DLD1 (cell line): ENCODE data around the gene C16orf74.

Experiments used
- in situ Hi-C: cut with HindIII; loops from 2 replicates; pipeline ENCODE4 v1.10.0; 2017; ENCODE audit warnings: low sequenced_read_pairs

The C16orf74 gene

GRCh38 chr16:85676466-85676865, 74.4 kb downstream of the C16orf74 start:
- in situ Hi-C loops: no loop called here

- in situ Hi-C loops: no loop called here
Measured at GRCh38 chr16:85675251-85675874, 75.5 kb downstream of the C16orf74 start.

- in situ Hi-C loops: no loop called here
Measured at GRCh38 chr16:85674828-85675227, 76.1 kb downstream of the C16orf74 start.

GRCh38 chr16:85674418-85674755, 76.5 kb downstream of the C16orf74 start:
- in situ Hi-C loops: no loop called here

- in situ Hi-C loops: no loop called here
Measured at GRCh38 chr16:85673529-85674417, 77.1 kb downstream of the C16orf74 start.

- in situ Hi-C loops: no loop called here
Measured at GRCh38 chr16:85670840-85671239, 80.1 kb downstream of the C16orf74 start.

- in situ Hi-C loops: no loop called here
Measured at GRCh38 chr16:85668676-85669424, 82.0 kb downstream of the C16orf74 start.

- in situ Hi-C loops: no loop called here
Measured at GRCh38 chr16:85667841-85668413, 83.0 kb downstream of the C16orf74 start.

GRCh38 chr16:85667261-85667660, 83.6 kb downstream of the C16orf74 start:
- in situ Hi-C loops: no loop called here

- in situ Hi-C loops: no loop called here
Measured at GRCh38 chr16:85665929-85666328, 85.0 kb downstream of the C16orf74 start.

GRCh38 chr16:85665373-85665740, 85.5 kb downstream of the C16orf74 start:
- in situ Hi-C loops: no loop called here

- in situ Hi-C loops: no loop called here
Measured at GRCh38 chr16:85664580-85665372, 86.1 kb downstream of the C16orf74 start.

GRCh38 chr16:85663891-85664321, 87.0 kb downstream of the C16orf74 start:
- in situ Hi-C loops: no loop called here

- in situ Hi-C loops: no loop called here
Measured at GRCh38 chr16:85662976-85663830, 87.7 kb downstream of the C16orf74 start.

- in situ Hi-C loops: no loop called here
Measured at GRCh38 chr16:85662482-85662812, 88.4 kb downstream of the C16orf74 start.

- in situ Hi-C loops: no loop called here
Measured at GRCh38 chr16:85661740-85662481, 89.0 kb downstream of the C16orf74 start.

GRCh38 chr16:85660843-85661739, 89.8 kb downstream of the C16orf74 start:
- in situ Hi-C loops: no loop called here
